Endothelial cell of umbilical vein (primary cell): ENCODE measurements around the gene SEPTIN5. TPM values are rescaled to one million over a fixed set of nuclear protein-coding genes. Genes with fewer than 3 reads are reported as not detected.

Source experiments
- BruUV-seq: library from RNA; stranded (reverse); fragments of 400-500 nt; replicated peaks from 2 replicates; lab custom pipeline; 2021; lab: Mats Ljungman, UMichigan
- CTCF ChIA-PET: fragments of 300-600, 350-600 bp; sonication (Branson Sonifier 250); formaldehyde crosslinking; loops from one replicate; lab custom pipeline; 2021; ENCODE audit warnings: antibody characterized with exemption, inconsistent platforms; lab: Charles Lee
- POLR2A ChIA-PET: fragments of 300-600, 350-600 bp; sonication (Branson Sonifier 250); formaldehyde crosslinking; loops from one replicate; lab custom pipeline; 2021; ENCODE audit warnings: antibody characterized with exemption, inconsistent platforms; lab: Charles Lee
- DNase-seq: peaks from one replicate; pipeline ENCODE4 v3.0.0-alpha.2; 2011; ENCODE audit warnings: low read depth, low spot score
- FAIRE-seq: peaks from 2 replicates; lab custom pipeline; 2011; peaks lifted over from hg19 to GRCh38; lab: Jason Lieb, UNC
- H2AFZ ChIP-seq: 2 replicates; pipeline ENCODE4 v1.6.0; 2012; ENCODE audit warnings: low read depth, low read length, control low read depth, inconsistent platforms
- H3K27ac ChIP-seq: 2 replicates; pipeline ENCODE4 v1.5.1; 2011; ENCODE audit warnings: low read depth, mild to moderate bottlenecking, control low read depth, low read length, moderate library complexity; ENCODE audit not compliant: insufficient read depth
- H3K27me3 ChIP-seq, 2 experiments: 2 replicates each; pipeline versions ENCODE4 v1.6.0 to v1.6.1; 2011; ENCODE audit warnings: low read length in 2 of 2, mixed read lengths in 1 of 2; ENCODE audit not compliant: control insufficient read depth in 2 of 2, insufficient read depth in 2 of 2
- H3K36me3 ChIP-seq, 2 experiments: 2 replicates in 1 of 2; 3 replicates in 1 of 2; pipeline ENCODE4 v1.5.1; 2011; ENCODE audit warnings: low read length in 2 of 2, mild to moderate bottlenecking in 1 of 2, moderate library complexity in 1 of 2; ENCODE audit not compliant: control insufficient read depth in 2 of 2, insufficient read depth in 2 of 2; ENCODE audit errors: extremely low read depth in 1 of 2
- H3K4me1 ChIP-seq: 3 replicates; pipeline ENCODE4 v1.5.1; 2011; ENCODE audit warnings: mild to moderate bottlenecking, low read length; ENCODE audit not compliant: control insufficient read depth, insufficient read depth; ENCODE audit errors: extremely low read depth
- H3K4me2 ChIP-seq: 2 replicates; pipeline ENCODE4 v1.6.1; 2011; ENCODE audit warnings: low read length, control low read depth, mixed read lengths; ENCODE audit not compliant: insufficient read depth
- H3K4me3 ChIP-seq, 3 experiments: fragments of 200-600 bp in 1 of 3; sonication (generic), shearing (Covaris generic) in 1 of 3; replicated peaks in 1 of 3; 2 replicates each; pipeline ENCODE4 v1.5.1; 2011 to 2016; ENCODE audit warnings: control low read depth in 3 of 3, low read length in 3 of 3, mild to moderate bottlenecking in 2 of 3, inconsistent platforms in 1 of 3, low read depth in 1 of 3, moderate library complexity in 1 of 3; ENCODE audit not compliant: insufficient read depth in 1 of 3
- H3K79me2 ChIP-seq: 2 replicates; pipeline ENCODE4 v1.6.0; 2012; ENCODE audit warnings: low read length, inconsistent platforms; ENCODE audit not compliant: control insufficient read depth, insufficient read depth
- H3K9ac ChIP-seq: replicated peaks from 2 replicates; pipeline ENCODE3; 2011; ENCODE audit warnings: low read length, control low read depth; ENCODE audit not compliant: insufficient read depth; ENCODE audit errors: extremely low read depth
- H3K9me1 ChIP-seq: replicated peaks from 3 replicates; pipeline ENCODE4 v1.6.0; 2011; ENCODE audit warnings: mild to moderate bottlenecking, low read length; ENCODE audit not compliant: control insufficient read depth, insufficient read depth; ENCODE audit errors: extremely low read depth
- H3K9me3 ChIP-seq: replicated peaks from 2 replicates; pipeline ENCODE4 v1.5.1; 2012; ENCODE audit warnings: low read length, inconsistent platforms; ENCODE audit not compliant: control insufficient read depth, insufficient read depth
- H4K20me1 ChIP-seq: replicated peaks from 2 replicates; pipeline ENCODE3; 2011; ENCODE audit warnings: mild to moderate bottlenecking, low read length; ENCODE audit not compliant: control insufficient read depth, insufficient read depth; ENCODE audit errors: extremely low read depth
- EZH2 ChIP-seq: IDR thresholded peaks from 2 replicates; pipeline ENCODE4 v1.6.1; 2012; ENCODE audit warnings: borderline replicate concordance, low read depth, mild to moderate bottlenecking, moderate library complexity, low read length, inconsistent platforms; ENCODE audit not compliant: severe bottlenecking
- MAX ChIP-seq: IDR thresholded peaks from 2 replicates; pipeline ENCODE4 v1.6.1; 2011; ENCODE audit not compliant: insufficient read depth, insufficient read length
- POLR2AphosphoS5 ChIP-seq: IDR thresholded peaks from 2 replicates; pipeline ENCODE4 v1.6.1; 2012; ENCODE audit warnings: low read depth, mild to moderate bottlenecking, control low read depth, low read length, moderate library complexity; ENCODE audit not compliant: insufficient read depth
- dilution Hi-C: fragments of 300-500 bp; cut with MboI; formaldehyde crosslinking; loops from one replicate; pipeline ENCODE4 v1.15.0; 2019; ENCODE audit warnings: low sequenced_read_pairs; ENCODE audit not compliant: extremely low pct_ligation_motif_present
- intact Hi-C: fragments of 100-400 bp; cut with micrococcal nuclease; formaldehyde crosslinking; loops from one replicate; pipeline ENCODE4 v1.10.0; 2022
- polyA plus RNA-seq, 4 experiments: library from polyadenylated mRNA; depleted of rRNA in 3 of 4; stranded (reverse) in 3 of 4; unstranded in 1 of 4; fragments of >200 nt; gene quantifications; 2 replicates each; pipeline versions ENCODE4 v1.2.1 to v1.2.3, GENCODE V29; 2011 to 2012; ENCODE audit warnings: missing spikeins in 1 of 4
- total RNA-seq: library from RNA; stranded (reverse); gene quantifications from 2 replicates; pipeline ENCODE4 v1.2.3, GENCODE V29; 2021

Gene SEPTIN5
- total and polyA plus RNA-seq, 2 donors (not counting 3 experiments of a cell fraction or from before 2014, with no cell fraction given), result 31.1 to 35.8 TPM

GRCh38 chr22:19666673-19667593 lies 47.4 kb upstream of the SEPTIN5 start:
- Histone ChIP-seq H3K36me3 (no peaks in the 10 kb centered on the region), H3K27me3 (peaks cover 0 to 21% of the 10 kb centered on the region in 2 experiments), H3K9me1 (no peaks in the 10 kb centered on the region), H2AFZ (no peak overlapping the region), H3K4me3 (no peak overlapping the region), H4K20me1 (no peaks in the 10 kb centered on the region), H3K27ac (no peak overlapping the region), H3K9me3 (no peaks in the 10 kb centered on the region), H3K4me1 (no peaks in the 10 kb centered on the region), H3K4me2 (no peak overlapping the region), H3K9ac (no peak overlapping the region), H3K79me2 (no peaks in the 10 kb centered on the region)
- dilution Hi-C loops (no loop called here), intact Hi-C loops (no loop called here)
- CTCF ChIA-PET, result no interaction called here
- POLR2A ChIA-PET, result no interaction called here
- BruUV-seq, result no TSS peak
- peak; percentile 92 for DNase-seq
- TF ChIP-seq MAX, result no peak
- no peak for FAIRE-seq

GRCh38 chr22:19667872-19668740 lies 46.2 kb upstream of the SEPTIN5 start:
- no peaks in the 10 kb centered on the region for H3K4me1 ChIP-seq
- ChIA-PET CTCF (interaction anchor here (0.8 to 1.4 kb wide), 3 partner anchors 12 to 38 kb away, joined by 3 to 6 read pairs (median 4); no protein-coding TSS in a partner anchor), POLR2A (interaction anchor here (0.6 kb wide), 1 partner anchor 590 kb away, joined by 4 read pairs; no protein-coding TSS in a partner anchor)
- H3K4me2 ChIP-seq, result no peak overlapping the region
- H4K20me1 ChIP-seq, result no peaks in the 10 kb centered on the region
- DNase-seq (no peak), FAIRE-seq (no peak)
- dilution Hi-C loops (no loop called here), intact Hi-C loops (no loop called here)
- H3K4me3 ChIP-seq, result no peak overlapping the region
- peaks cover 0 to 22% of the 10 kb centered on the region in 2 experiments for H3K27me3 ChIP-seq
- H3K27ac ChIP-seq, result no peak overlapping the region
- H3K9me1 ChIP-seq, result no peaks in the 10 kb centered on the region
- H3K79me2 ChIP-seq, result no peaks in the 10 kb centered on the region
- no peak overlapping the region for H2AFZ ChIP-seq
- no peaks in the 10 kb centered on the region for H3K9me3 ChIP-seq
- TF ChIP-seq EZH2 (no peak), POLR2AphosphoS5 (no peak)
- no TSS peak for BruUV-seq
- no peaks in the 10 kb centered on the region for H3K36me3 ChIP-seq
- H3K9ac ChIP-seq, result no peak overlapping the region
